ENCODE measurements around the gene CLEC4G.

DNA sequence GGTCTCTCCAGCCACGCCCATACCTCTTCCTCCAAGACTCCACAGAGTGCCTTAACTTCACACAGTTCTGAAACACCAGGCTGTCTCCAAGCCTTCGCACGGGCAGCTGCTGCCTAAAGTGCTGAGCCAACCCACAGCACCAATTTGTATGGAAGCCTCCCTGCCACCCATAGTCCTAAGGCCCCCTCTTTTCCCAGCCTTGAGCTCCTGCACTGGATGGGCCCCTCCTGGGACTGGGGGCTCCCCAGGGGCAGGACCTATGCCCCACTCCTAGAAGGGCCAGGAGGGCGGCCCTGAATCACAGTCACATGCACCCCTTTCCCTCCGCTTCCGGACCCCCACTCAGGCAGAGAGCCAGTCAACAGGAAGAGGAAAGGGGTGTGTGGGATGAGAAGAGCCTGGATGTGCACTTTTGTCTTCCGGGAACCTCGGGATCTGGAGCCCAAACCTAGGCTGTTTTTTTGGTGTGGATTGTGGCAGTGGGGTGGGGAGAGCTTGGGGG lies 24.9 kb downstream of the CLEC4G start:
- TF ChIP-seq, protein P1, sequence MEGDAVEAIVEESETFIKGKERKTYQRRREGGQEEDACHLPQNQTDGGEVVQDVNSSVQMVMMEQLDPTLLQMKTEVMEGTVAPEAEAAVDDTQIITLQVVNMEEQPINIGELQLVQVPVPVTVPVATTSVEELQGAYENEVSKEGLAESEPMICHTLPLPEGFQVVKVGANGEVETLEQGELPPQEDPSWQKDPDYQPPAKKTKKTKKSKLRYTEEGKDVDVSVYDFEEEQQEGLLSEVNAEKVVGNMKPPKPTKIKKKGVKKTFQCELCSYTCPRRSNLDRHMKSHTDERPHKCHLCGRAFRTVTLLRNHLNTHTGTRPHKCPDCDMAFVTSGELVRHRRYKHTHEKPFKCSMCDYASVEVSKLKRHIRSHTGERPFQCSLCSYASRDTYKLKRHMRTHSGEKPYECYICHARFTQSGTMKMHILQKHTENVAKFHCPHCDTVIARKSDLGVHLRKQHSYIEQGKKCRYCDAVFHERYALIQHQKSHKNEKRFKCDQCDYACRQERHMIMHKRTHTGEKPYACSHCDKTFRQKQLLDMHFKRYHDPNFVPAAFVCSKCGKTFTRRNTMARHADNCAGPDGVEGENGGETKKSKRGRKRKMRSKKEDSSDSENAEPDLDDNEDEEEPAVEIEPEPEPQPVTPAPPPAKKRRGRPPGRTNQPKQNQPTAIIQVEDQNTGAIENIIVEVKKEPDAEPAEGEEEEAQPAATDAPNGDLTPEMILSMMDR (IDR thresholded peaks at IDR 0.05) = no peak
- no peak for TF ChIP-seq POLR2A (IDR thresholded peaks at IDR 0.05)
